HepG2 (cell line): ENCODE measurements around the gene BCL2L1. TPM values are rescaled to one million over a fixed set of nuclear protein-coding genes. Genes with fewer than 3 reads are reported as not detected.

Experiments used
- CEBPZ ChIP-seq: IDR thresholded peaks from 2 replicates; pipeline ENCODE4 v1.6.1; 2012; ENCODE audit warnings: low read length, improper control_type of control experiment
- CREB3 ChIP-seq: sonication (generic); formaldehyde crosslinking; IDR thresholded peaks from 2 replicates; pipeline ENCODE4 v1.5.0; 2020; ENCODE audit warnings: missing genetic modification reagents
- HHEX ChIP-seq: IDR thresholded peaks from 2 replicates; pipeline ENCODE4 v1.6.1; 2016; ENCODE audit warnings: control low read depth
- HIVEP1 ChIP-seq: sonication (generic); formaldehyde crosslinking; IDR thresholded peaks from 2 replicates; pipeline ENCODE4 v1.4.0; 2020; ENCODE audit warnings: mild to moderate bottlenecking, missing genetic modification reagents
- HMG20B ChIP-seq: conservative IDR thresholded peaks from 2 replicates; pipeline ENCODE4 v1.6.1; 2016; ENCODE audit warnings: missing genetic modification reagents, missing compliant biosample characterization
- ZBTB20 ChIP-seq: sonication (generic); formaldehyde crosslinking; IDR thresholded peaks from 2 replicates; pipeline ENCODE4 v1.8.1; 2023; ENCODE audit warnings: missing genetic modification reagents, low read depth, mild to moderate bottlenecking, borderline replicate concordance
- ZMYM2 ChIP-seq: sonication (generic); formaldehyde crosslinking; IDR thresholded peaks from 2 replicates; pipeline ENCODE4 v1.8.0; 2022; ENCODE audit warnings: mild to moderate bottlenecking, missing genetic modification reagents
- ZNF12 ChIP-seq: sonication (generic); formaldehyde crosslinking; IDR thresholded peaks from 2 replicates; pipeline ENCODE4 v1.5.0; 2020; ENCODE audit warnings: missing genetic modification reagents
- ZNF225 ChIP-seq: sonication (generic); formaldehyde crosslinking; IDR thresholded peaks from 2 replicates; pipeline ENCODE4 v1.4.0; 2020; ENCODE audit warnings: mild to moderate bottlenecking, missing genetic modification reagents
- ZNF317 ChIP-seq: sonication (generic); formaldehyde crosslinking; IDR thresholded peaks from 2 replicates; pipeline ENCODE4 v1.5.0; 2020; ENCODE audit warnings: mild to moderate bottlenecking, missing genetic modification reagents
- ZNF326 ChIP-seq: sonication (generic); formaldehyde crosslinking; IDR thresholded peaks from 2 replicates; pipeline ENCODE4 v1.4.0; 2020; ENCODE audit warnings: missing genetic modification reagents, borderline replicate concordance
- ZNF383 ChIP-seq: sonication (generic); formaldehyde crosslinking; IDR thresholded peaks from 2 replicates; pipeline ENCODE4 v1.4.0; 2020; ENCODE audit warnings: missing genetic modification reagents, mild to moderate bottlenecking, borderline replicate concordance
- ZNF510 ChIP-seq: sonication (generic); formaldehyde crosslinking; IDR thresholded peaks from 2 replicates; pipeline ENCODE4 v1.4.0; 2020; ENCODE audit warnings: low read depth, mild to moderate bottlenecking, missing genetic modification reagents
- ZNF605 ChIP-seq: sonication (generic); formaldehyde crosslinking; IDR thresholded peaks from 2 replicates; pipeline ENCODE4 v1.8.0; 2022; ENCODE audit warnings: mild to moderate bottlenecking, missing genetic modification reagents
- ZNF761 ChIP-seq: sonication (generic); formaldehyde crosslinking; conservative IDR thresholded peaks from 2 replicates; pipeline ENCODE4 v1.4.0; 2020; ENCODE audit warnings: mild to moderate bottlenecking, missing genetic modification reagents
- polyA plus RNA-seq, 8 experiments: library from polyadenylated mRNA; depleted of rRNA in 3 of 8; stranded (reverse) in 7 of 8; unstranded in 1 of 8; fragments of >200 nt; fragmentation: Illumina TruSeq in 4 of 8; extraction: Trizol in 4 of 8; gene quantifications; 2 replicates each; pipeline versions ENCODE4 v1.2.1 to v1.2.3, GENCODE V29; 2011 to 2016; ENCODE audit warnings: low read depth in 4 of 8, missing spikeins in 1 of 8, mixed read lengths in 1 of 8; ENCODE audit not compliant: insufficient read depth in 1 of 8
- total RNA-seq, 5 experiments: library from RNA; depleted of rRNA; stranded (reverse); fragments of >200 nt; fragmentation: Illumina TruSeq; extraction: Trizol; gene quantifications; 2 replicates each; pipeline ENCODE4 v1.2.3, GENCODE V29; 2016; ENCODE audit warnings: low read depth in 1 of 5
- TF ChIP-seq, protein P1 (sequence below): sonication (generic); formaldehyde crosslinking; IDR thresholded peaks from 2 replicates; pipeline ENCODE4 v1.4.0; 2020; ENCODE audit warnings: mild to moderate bottlenecking, missing genetic modification reagents
- TF ChIP-seq, protein P2 (sequence below): sonication (generic); formaldehyde crosslinking; IDR thresholded peaks from 2 replicates; pipeline ENCODE4 v1.5.1; 2020; ENCODE audit warnings: mild to moderate bottlenecking, missing genetic modification reagents, moderate library complexity

Gene BCL2L1
- total and polyA plus RNA-seq, 2 of the 13 experiments (the other 11 are each of a cell fraction or from before 2014, with no cell fraction given): 164 to 258 TPM

DNA sequence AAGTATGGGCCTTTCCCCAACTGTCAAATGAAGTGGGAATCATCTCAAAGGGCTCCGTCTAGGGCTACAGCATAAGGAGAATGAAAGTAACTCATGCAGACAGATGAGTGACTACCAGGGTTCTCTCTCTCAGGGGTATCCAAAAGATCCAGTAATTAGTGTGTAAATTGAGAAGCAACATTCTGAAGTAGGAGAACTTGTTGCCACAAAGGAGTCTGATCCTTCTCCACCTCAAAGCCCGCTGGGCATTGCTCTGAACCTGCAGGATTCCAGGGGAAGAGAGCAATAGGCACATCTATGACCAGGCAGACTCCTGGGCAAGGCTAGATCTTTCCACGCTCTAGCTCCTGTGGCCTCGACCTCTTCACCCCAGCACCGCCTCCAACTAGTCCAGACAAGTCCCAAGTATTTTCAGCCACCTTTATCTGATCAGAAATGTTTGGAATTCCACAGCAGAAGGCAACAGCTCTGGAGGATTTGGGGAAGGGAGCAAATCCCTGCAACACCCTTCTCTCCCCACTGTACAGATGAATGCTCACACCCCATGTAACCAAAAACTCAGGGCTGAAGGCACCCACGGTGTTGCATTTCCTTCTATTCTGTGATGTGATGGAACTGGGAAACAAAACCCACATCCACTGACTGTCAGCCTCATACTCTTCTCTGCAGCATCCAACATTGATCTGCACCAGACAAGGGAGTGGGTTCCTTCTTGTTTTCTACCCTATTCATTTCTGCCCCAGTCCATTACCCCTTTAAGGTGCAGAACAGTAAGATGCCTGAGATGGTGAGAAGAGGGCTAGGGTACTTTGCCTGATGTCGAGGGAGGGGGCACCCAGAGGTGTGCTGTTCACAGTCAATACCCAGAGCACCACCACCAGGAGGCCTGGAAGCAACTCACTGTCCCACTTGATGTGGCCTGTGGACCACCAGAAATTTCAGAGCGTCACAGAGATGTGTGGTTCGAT, 44.0 kb downstream of the BCL2L1 start (continued):
- no peak for TF ChIP-seq CREB3 (CRISPR knock-in tag)
- peak; percentile 34; the same call in 1 of the 2 replicates for TF ChIP-seq ZNF12
- TF ChIP-seq HHEX (CRISPR knock-in tag): no peak
- no peak for TF ChIP-seq ZNF317 (CRISPR knock-in tag)
- no peak for TF ChIP-seq ZNF225 (CRISPR knock-in tag)
- TF ChIP-seq ZBTB20 (CRISPR knock-in tag): 0 out of 2 replicates have a peak, but pooled peaks have one; percentile 21
- TF ChIP-seq CEBPZ: no peak
- TF ChIP-seq ZNF383 (CRISPR knock-in tag): peak; percentile 75; the same call in 1 of the 2 replicates
- peak; percentile 62 for TF ChIP-seq HMG20B (CRISPR knock-in tag)
- TF ChIP-seq, protein P1, sequence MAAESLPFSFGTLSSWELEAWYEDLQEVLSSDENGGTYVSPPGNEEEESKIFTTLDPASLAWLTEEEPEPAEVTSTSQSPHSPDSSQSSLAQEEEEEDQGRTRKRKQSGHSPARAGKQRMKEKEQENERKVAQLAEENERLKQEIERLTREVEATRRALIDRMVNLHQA: no peak
- no peak; the same call in 1 of the 2 replicates for TF ChIP-seq ZMYM2 (CRISPR knock-in tag)
- TF ChIP-seq ZNF510: 0 out of 2 replicates have a peak, but pooled peaks have one; percentile 33
- no peak for TF ChIP-seq ZNF326 (CRISPR knock-in tag)
- no peak for TF ChIP-seq ZNF605 (CRISPR knock-in tag)
- TF ChIP-seq, protein P2, sequence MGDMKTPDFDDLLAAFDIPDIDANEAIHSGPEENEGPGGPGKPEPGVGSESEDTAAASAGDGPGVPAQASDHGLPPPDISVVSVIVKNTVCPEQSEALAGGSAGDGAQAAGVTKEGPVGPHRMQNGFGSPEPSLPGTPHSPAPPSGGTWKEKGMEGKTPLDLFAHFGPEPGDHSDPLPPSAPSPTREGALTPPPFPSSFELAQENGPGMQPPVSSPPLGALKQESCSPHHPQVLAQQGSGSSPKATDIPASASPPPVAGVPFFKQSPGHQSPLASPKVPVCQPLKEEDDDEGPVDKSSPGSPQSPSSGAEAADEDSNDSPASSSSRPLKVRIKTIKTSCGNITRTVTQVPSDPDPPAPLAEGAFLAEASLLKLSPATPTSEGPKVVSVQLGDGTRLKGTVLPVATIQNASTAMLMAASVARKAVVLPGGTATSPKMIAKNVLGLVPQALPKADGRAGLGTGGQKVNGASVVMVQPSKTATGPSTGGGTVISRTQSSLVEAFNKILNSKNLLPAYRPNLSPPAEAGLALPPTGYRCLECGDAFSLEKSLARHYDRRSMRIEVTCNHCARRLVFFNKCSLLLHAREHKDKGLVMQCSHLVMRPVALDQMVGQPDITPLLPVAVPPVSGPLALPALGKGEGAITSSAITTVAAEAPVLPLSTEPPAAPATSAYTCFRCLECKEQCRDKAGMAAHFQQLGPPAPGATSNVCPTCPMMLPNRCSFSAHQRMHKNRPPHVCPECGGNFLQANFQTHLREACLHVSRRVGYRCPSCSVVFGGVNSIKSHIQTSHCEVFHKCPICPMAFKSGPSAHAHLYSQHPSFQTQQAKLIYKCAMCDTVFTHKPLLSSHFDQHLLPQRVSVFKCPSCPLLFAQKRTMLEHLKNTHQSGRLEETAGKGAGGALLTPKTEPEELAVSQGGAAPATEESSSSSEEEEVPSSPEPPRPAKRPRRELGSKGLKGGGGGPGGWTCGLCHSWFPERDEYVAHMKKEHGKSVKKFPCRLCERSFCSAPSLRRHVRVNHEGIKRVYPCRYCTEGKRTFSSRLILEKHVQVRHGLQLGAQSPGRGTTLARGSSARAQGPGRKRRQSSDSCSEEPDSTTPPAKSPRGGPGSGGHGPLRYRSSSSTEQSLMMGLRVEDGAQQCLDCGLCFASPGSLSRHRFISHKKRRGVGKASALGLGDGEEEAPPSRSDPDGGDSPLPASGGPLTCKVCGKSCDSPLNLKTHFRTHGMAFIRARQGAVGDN (CRISPR knock-in tag): peak; percentile 75
- TF ChIP-seq ZNF761 (CRISPR knock-in tag): no peak; the same call in 1 of the 2 replicates
- TF ChIP-seq HIVEP1 (CRISPR knock-in tag): 0 out of 2 replicates have a peak, but pooled peaks have one; percentile 13
